Measurements from ENCODE around the gene ADGRA1.

Gene ADGRA1

GRCh38 chr10:133094286-133094685, 6.6 kb downstream of the ADGRA1 start:
- no peak for DNase-seq (ENCODE audit: low read depth)
- H3K4me3 ChIP-seq (ENCODE audit: low read length): no peak overlapping the region
- no peak for TF ChIP-seq CTCF (conservative IDR thresholded peaks at IDR 0.05; ENCODE audit: low read depth, low read length)

GRCh38 chr10:133094866-133095265, 7.1 kb downstream of the ADGRA1 start:
- DNase-seq (ENCODE audit: low read depth): no peak
- no peak for TF ChIP-seq CTCF (conservative IDR thresholded peaks at IDR 0.05; ENCODE audit: low read depth, low read length)
- H3K4me3 ChIP-seq (ENCODE audit: low read length): no peak overlapping the region

GRCh38 chr10:133095586-133095985, 7.9 kb downstream of the ADGRA1 start:
- H3K4me3 ChIP-seq (ENCODE audit: low read length): no peak overlapping the region
- no peak for TF ChIP-seq CTCF (conservative IDR thresholded peaks at IDR 0.05; ENCODE audit: low read depth, low read length)
- DNase-seq (ENCODE audit: low read depth): no peak

GRCh38 chr10:133096616-133097269, 9.0 kb downstream of the ADGRA1 start:
- TF ChIP-seq CTCF (conservative IDR thresholded peaks at IDR 0.05; ENCODE audit: low read depth, low read length): peak; percentile 5
- no peak overlapping the region for H3K4me3 ChIP-seq (ENCODE audit: low read length)
- no peak for DNase-seq (ENCODE audit: low read depth)

GRCh38 chr10:133097418-133097817, 9.7 kb downstream of the ADGRA1 start:
- TF ChIP-seq CTCF (conservative IDR thresholded peaks at IDR 0.05; ENCODE audit: low read depth, low read length): no peak
- H3K4me3 ChIP-seq (ENCODE audit: low read length): no peak overlapping the region
- no peak for DNase-seq (ENCODE audit: low read depth)

GRCh38 chr10:133097961-133098360, 10.2 kb downstream of the ADGRA1 start:
- DNase-seq (ENCODE audit: low read depth): no peak
- H3K4me3 ChIP-seq (ENCODE audit: low read length): no peak overlapping the region
- no peak for TF ChIP-seq CTCF (conservative IDR thresholded peaks at IDR 0.05; ENCODE audit: low read depth, low read length)

- H3K4me3 ChIP-seq (ENCODE audit: low read length): no peak overlapping the region
- TF ChIP-seq CTCF (conservative IDR thresholded peaks at IDR 0.05; ENCODE audit: low read depth, low read length): no peak
- no peak for DNase-seq (ENCODE audit: low read depth)
Observed at GRCh38 chr10:133098426-133099124, 10.9 kb downstream of the ADGRA1 start.
